ENCODE results near the gene DUOX1. TPM values are rescaled to one million over a fixed set of nuclear protein-coding genes. Genes with fewer than 3 reads are reported as not detected.

The DUOX1 gene
- total RNA-seq, 1 donor from 2014 or later, result 0.12 TPM

DNA sequence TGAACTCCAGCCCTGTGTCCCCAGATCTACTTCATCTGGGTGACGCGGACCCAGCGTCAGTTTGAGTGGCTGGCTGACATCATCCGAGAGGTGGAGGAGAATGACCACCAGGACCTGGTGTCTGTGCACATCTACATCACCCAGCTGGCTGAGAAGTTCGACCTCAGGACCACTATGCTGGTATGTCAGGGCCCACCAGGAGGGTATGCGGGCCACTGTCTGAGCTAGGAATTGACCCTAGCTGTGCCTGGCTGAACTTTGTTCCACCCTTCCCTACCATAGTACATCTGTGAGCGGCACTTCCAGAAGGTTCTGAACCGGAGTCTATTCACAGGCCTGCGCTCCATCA lies 33.7 kb downstream of the DUOX1 start:
- H3K4me3 ChIP-seq (ENCODE audit: low read depth, low read length), result no peak overlapping the region
- TF ChIP-seq, protein P1, sequence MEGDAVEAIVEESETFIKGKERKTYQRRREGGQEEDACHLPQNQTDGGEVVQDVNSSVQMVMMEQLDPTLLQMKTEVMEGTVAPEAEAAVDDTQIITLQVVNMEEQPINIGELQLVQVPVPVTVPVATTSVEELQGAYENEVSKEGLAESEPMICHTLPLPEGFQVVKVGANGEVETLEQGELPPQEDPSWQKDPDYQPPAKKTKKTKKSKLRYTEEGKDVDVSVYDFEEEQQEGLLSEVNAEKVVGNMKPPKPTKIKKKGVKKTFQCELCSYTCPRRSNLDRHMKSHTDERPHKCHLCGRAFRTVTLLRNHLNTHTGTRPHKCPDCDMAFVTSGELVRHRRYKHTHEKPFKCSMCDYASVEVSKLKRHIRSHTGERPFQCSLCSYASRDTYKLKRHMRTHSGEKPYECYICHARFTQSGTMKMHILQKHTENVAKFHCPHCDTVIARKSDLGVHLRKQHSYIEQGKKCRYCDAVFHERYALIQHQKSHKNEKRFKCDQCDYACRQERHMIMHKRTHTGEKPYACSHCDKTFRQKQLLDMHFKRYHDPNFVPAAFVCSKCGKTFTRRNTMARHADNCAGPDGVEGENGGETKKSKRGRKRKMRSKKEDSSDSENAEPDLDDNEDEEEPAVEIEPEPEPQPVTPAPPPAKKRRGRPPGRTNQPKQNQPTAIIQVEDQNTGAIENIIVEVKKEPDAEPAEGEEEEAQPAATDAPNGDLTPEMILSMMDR (conservative IDR thresholded peaks at IDR 0.05; ENCODE audit: low read depth, low read length), result no peak
- no peak for DNase-seq (ENCODE audit: low read depth)

DNA sequence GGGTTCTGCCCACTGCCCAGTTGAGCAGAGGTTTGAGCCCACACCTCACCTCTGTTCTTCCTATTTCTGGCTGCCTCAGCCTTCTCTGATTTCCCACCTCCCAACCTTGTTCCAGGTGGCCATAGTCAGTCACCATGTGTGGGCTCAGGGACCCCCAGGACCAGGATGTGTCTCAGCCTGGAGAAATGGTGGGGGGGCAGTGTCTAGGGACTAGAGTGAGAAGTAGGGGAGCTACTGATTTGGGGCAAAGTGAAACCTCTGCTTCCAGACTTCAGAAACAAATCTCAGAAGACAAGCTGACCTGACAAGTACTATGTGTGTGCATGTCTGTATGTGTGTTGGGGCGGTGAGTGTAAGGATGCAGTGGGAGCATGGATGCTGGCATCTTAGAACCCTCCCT lies 35.1 kb downstream of the DUOX1 start:
- DNase-seq (ENCODE audit: low read depth), result no peak
- TF ChIP-seq, protein P1 (conservative IDR thresholded peaks at IDR 0.05; ENCODE audit: low read depth, low read length), result no peak
- no peak overlapping the region for H3K4me3 ChIP-seq (ENCODE audit: low read depth, low read length)

DNA sequence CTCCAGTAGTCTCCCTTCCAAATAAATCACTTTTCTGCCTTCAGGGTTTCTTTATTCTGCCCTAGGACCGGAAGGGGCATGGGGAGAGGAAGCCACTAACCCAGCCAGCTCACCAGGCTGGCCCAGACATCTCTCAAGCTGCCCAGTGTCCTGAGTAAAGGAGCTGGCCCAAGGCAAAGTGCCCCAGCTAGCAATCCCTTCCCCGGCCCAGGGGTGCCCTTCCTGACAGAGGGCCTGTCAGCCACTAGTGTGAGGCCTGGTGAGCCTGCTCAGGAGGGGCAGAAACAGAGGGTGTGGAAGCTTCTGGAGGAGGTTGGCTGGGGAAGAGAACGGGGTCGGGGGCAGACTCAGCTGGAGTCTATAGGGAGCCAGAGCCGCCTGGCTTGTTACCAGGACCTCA lies 35.7 kb downstream of the DUOX1 start:
- TF ChIP-seq, protein P1 (conservative IDR thresholded peaks at IDR 0.05; ENCODE audit: low read depth, low read length), result no peak

DNA sequence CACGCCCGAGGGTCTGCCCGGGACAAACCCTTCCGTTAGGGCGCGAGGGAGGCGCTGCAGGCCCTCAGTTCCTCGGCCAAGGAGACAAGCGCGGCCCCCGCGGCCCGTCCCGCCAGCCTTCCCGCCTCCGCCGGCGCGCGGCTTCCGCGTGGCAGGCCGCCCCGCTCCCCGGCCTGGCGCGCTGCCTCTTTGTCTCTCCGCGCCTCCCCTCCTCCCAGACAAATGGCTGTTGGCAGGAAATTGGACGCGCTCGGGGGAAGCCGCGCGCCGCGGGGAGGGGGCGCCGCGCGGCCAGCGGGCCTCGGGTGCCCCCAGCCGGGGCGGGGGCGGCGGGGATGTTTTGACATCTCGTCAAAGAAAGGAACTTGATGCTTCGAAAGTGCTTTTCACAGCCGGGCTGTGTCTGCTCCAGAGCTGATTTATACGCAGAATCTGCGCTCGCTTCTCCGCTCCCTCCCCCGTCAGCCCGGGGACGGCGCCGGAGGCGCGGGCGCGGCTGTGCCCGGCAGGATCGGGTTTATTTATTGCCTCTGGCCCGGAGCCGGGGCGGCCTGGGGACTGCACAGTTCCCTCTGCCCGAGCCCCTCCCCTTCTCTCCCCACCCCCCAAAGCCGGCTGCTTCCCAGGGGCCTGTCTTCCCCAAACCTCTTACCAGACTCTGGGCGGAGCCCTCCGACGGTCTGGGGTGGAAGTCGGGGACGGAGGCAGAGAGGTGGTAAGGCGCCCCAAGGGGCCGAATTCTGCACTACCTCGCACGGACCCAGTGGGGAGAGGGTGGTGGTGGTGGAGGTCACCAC lies 37.2 kb downstream of the DUOX1 start:
- DNase-seq (ENCODE audit: low read depth), result no peak
- peak overlapping the region; percentile 73 for H3K4me3 ChIP-seq (ENCODE audit: low read depth, low read length)
- TF ChIP-seq, protein P1 (conservative IDR thresholded peaks at IDR 0.05; ENCODE audit: low read depth, low read length), result peak; percentile 62

More for the DNA sequence above, 35.7 kb downstream of the DUOX1 start:
- DNase-seq (ENCODE audit: low read depth), result no peak
- H3K4me3 ChIP-seq (ENCODE audit: low read depth, low read length), result no peak overlapping the region

DNA sequence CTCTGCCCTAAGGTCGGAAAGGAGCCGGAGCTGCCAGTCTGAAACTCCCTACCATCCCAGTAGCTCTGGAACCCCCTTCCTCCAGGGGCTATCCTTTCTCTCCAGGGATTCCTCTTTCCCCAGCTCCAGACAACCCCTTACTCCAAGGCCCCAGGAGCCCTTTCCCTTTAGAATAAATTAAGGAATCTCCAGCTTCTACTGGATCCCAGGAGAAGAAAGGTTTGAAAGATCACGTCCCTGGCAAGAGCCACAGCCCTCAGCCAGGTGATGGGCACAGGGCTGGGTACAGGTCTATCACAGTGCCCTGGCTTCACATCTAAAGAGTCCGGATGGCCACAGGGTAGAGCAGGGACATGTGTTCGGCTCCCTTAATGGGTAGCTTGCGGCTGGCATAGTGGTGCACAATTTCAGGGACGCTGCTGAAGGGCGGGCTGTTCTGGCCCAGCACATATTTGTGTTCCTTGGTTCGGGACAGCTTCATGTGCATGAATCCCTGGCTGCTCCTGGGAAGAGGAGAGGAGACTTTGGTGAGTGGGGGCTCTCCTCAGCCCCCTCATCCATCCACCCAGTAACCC lies 37.9 kb downstream of the DUOX1 start:
- TF ChIP-seq, protein P1 (conservative IDR thresholded peaks at IDR 0.05; ENCODE audit: low read depth, low read length), result no peak
- DNase-seq (ENCODE audit: low read depth), result no peak
- H3K4me3 ChIP-seq (ENCODE audit: low read depth, low read length), result peak overlapping the region; percentile 73

DNA sequence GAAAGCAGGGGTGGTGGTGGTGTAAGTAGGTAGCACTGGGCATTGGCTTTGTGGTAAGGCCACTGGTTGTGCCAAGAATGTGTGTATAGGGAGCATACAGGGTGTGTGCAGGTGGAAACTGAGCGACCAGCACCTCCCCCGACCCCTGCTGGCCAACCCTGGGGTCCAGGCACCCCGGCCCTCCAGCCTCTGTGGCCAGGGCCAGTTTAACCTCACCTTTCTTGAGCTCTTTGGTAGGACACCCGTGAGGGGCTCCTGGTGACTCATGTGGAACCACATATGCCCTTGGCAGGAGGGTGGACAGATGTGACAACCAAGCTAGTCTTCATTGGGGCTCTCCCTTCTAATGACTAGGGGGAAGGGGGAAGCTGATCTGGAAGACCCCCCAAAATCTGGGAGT lies 38.5 kb downstream of the DUOX1 start:
- H3K4me3 ChIP-seq (ENCODE audit: low read depth, low read length), result no peak overlapping the region
- TF ChIP-seq, protein P1 (conservative IDR thresholded peaks at IDR 0.05; ENCODE audit: low read depth, low read length), result no peak
- no peak for DNase-seq (ENCODE audit: low read depth)

All from epithelial cell of proximal tubule (primary cell).